Smooth muscle cell (in vitro differentiated cells): ENCODE measurements around the gene TBCCD1. TPM values are rescaled to one million over a fixed set of nuclear protein-coding genes. Genes with fewer than 3 reads are reported as not detected.
"Not testable (repeated sequence)": the region's sequence is repeated elsewhere in the genome, so short reads cannot be mapped to it uniquely, and the experiment has no call there.

Source experiments
- DNase-seq: peaks from one replicate; lab custom pipeline; 2025; ENCODE audit not compliant: unreplicated experiment; lab: John Stamatoyannopoulos, UW
- H2AFZ ChIP-seq: fragments of 200-600 bp; sonication (generic); 2 replicates; pipeline ENCODE4 v1.6.0; 2016; ENCODE audit warnings: antibody characterized with exemption, low read depth, mild to moderate bottlenecking
- H3F3A ChIP-seq: fragments of 200-600 bp; sonication (generic); 2 replicates; pipeline ENCODE4 v1.6.0; 2017; ENCODE audit warnings: antibody characterized with exemption, low read depth
- H3K27ac ChIP-seq: fragments of 200-600 bp; sonication (generic); 2 replicates; pipeline ENCODE4 v1.5.1; 2016; ENCODE audit warnings: low read depth, mild to moderate bottlenecking
- H3K27me3 ChIP-seq: fragments of 200-600 bp; sonication (generic); 2 replicates; pipeline ENCODE4 v1.6.1; 2016; ENCODE audit warnings: low read depth, mild to moderate bottlenecking
- H3K36me3 ChIP-seq: fragments of 200-600 bp; sonication (generic); 2 replicates; pipeline ENCODE4 v1.5.1; 2016; ENCODE audit warnings: low read depth
- H3K4me1 ChIP-seq: fragments of 200-600 bp; sonication (generic); 2 replicates; pipeline ENCODE4 v1.5.1; 2016; ENCODE audit warnings: low read depth
- H3K4me2 ChIP-seq: fragments of 200-600 bp; sonication (generic); 2 replicates; pipeline ENCODE4 v1.6.0; 2016; ENCODE audit warnings: mild to moderate bottlenecking
- H3K4me3 ChIP-seq: fragments of 200-600 bp; sonication (generic); 2 replicates; pipeline ENCODE4 v1.5.1; 2016; ENCODE audit warnings: mild to moderate bottlenecking
- H3K79me2 ChIP-seq: fragments of 200-600 bp; sonication (generic); 2 replicates; pipeline ENCODE4 v1.6.0; 2016; ENCODE audit warnings: low read depth, mild to moderate bottlenecking
- H3K9ac ChIP-seq: fragments of 200-600 bp; sonication (generic); 2 replicates; pipeline ENCODE4 v1.6.0; 2016; ENCODE audit warnings: low read depth
- H3K9me3 ChIP-seq: fragments of 200-600 bp; sonication (generic); replicated peaks from 2 replicates; pipeline ENCODE4 v1.5.1; 2016; ENCODE audit warnings: low read depth
- H4K20me1 ChIP-seq: fragments of 200-600 bp; sonication (generic); 2 replicates; pipeline ENCODE4 v1.6.0; 2016; ENCODE audit warnings: low read depth
- WGBS: methylation state at CpG from one replicate; pipeline ENCODE4 v1.1.7; 2016; ENCODE audit warnings: low lambda C conversion rate; 5-methylcytosine and 5-hydroxymethylcytosine counted together
- polyA plus RNA-seq: library from polyadenylated mRNA; unstranded; fragments of >200 nt; fragmentation: Nextera tagmentation; extraction: Ambion mirVana; gene quantifications from 2 replicates; pipeline ENCODE4 v1.2.1, GENCODE V29; 2016
- total RNA-seq: library from RNA; depleted of rRNA; stranded (reverse); fragments of >200 nt; gene quantifications from 2 replicates; pipeline ENCODE4 v1.2.3, GENCODE V29; 2014
- TF ChIP-seq, protein P1 (sequence below): fragments of 200-600 bp; sonication (generic); IDR thresholded peaks from 2 replicates; pipeline ENCODE4 v1.5.1; 2017; ENCODE audit warnings: borderline replicate concordance, mild to moderate bottlenecking, antibody characterized with exemption; ENCODE audit not compliant: insufficient read depth, poor library complexity, severe bottlenecking

TBCCD1 gene
- total and polyA plus RNA-seq, 2 experiments from 2014 or later, result 12.2 to 19.5 TPM

DNA sequence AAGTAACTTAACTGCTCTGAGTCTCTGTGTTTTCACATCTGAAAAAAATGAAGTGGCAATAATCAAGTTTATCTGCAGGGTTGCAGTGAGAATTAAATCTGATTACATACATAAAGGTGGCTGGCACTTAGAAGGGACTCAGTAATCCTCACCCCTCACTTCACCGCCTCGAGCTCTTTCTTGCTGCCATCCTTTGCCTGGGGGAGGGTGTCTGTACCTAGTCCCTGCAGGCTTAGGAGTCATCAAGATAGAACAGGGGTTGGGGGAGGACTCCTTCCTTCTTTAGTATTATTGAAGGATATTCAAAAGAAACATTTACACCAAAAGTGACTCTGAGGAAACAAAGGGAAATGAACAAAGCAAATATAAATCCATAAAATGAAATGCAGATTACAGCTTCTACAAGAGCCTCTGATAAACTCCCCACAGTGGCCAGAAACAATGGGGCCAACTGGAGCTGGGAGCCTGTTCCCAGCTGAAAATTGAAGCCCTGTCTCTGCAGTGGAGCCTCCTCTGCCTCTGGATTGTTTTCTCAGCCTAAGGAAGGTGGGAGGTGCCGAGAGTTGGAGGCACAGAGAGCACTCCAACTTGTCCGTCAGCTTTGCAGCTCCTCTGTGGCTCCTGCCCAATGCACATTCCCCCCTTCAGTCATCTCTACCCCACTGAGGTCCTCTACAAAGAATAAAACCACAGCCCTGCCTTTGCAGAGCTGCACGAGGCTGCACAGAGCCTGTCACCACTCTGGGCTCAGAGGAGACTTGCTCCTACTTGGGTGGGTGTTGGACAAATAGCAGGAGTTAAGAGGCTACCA, 64.8 kb downstream of the TBCCD1 start:
- Histone ChIP-seq H3K9me3 (no peaks in the 10 kb centered on the region), H3K27me3 (peaks cover 3% of the 10 kb centered on the region), H3K79me2 (no peaks in the 10 kb centered on the region), H3K9ac (no peak overlapping the region), H3K27ac (no peak overlapping the region), H3K36me3 (no peaks in the 10 kb centered on the region), H3K4me3 (no peak overlapping the region), H2AFZ (no peak overlapping the region), H3K4me1 (peaks cover 9% of the 10 kb centered on the region), H3F3A (no peaks in the 10 kb centered on the region), H3K4me2 (peak overlapping the region; percentile 14), H4K20me1 (no peaks in the 10 kb centered on the region)
- DNase-seq, result no peak
- 43% methylated on average over 5 of the region's 5 CpGs for WGBS
- TF ChIP-seq, protein P1, sequence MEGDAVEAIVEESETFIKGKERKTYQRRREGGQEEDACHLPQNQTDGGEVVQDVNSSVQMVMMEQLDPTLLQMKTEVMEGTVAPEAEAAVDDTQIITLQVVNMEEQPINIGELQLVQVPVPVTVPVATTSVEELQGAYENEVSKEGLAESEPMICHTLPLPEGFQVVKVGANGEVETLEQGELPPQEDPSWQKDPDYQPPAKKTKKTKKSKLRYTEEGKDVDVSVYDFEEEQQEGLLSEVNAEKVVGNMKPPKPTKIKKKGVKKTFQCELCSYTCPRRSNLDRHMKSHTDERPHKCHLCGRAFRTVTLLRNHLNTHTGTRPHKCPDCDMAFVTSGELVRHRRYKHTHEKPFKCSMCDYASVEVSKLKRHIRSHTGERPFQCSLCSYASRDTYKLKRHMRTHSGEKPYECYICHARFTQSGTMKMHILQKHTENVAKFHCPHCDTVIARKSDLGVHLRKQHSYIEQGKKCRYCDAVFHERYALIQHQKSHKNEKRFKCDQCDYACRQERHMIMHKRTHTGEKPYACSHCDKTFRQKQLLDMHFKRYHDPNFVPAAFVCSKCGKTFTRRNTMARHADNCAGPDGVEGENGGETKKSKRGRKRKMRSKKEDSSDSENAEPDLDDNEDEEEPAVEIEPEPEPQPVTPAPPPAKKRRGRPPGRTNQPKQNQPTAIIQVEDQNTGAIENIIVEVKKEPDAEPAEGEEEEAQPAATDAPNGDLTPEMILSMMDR, result no peak

DNA sequence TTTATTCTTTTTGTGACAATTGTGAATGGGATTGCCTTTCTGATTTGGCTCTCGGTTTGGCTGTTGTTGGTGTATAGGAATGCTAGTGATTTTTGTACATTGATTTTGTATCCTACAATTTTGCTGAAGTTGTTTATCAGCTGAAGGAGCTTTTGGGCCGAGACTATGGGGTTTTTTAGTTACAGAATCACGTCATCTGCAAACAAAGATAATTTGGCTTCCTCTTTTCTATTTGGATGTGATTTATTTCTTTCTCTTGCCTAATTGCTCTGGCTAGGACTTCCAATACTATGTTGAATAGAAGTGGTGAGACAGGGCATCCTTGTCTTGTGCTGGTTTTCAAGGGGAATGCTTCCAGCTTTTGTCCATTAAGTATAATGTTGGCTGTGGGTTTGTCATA, 67.2 kb downstream of the TBCCD1 start:
- H3K9me3 ChIP-seq, H3K4me2 ChIP-seq, H4K20me1 ChIP-seq, H3K27me3 ChIP-seq, H3K4me1 ChIP-seq, H3K27ac ChIP-seq, H3K4me3 ChIP-seq, H3K36me3 ChIP-seq, DNase-seq, H3K9ac ChIP-seq, H2AFZ ChIP-seq, H3F3A ChIP-seq, H3K79me2 ChIP-seq: not testable (repeated sequence)
- WGBS, result 82% methylated on average over 3 of the region's 3 CpGs

DNA sequence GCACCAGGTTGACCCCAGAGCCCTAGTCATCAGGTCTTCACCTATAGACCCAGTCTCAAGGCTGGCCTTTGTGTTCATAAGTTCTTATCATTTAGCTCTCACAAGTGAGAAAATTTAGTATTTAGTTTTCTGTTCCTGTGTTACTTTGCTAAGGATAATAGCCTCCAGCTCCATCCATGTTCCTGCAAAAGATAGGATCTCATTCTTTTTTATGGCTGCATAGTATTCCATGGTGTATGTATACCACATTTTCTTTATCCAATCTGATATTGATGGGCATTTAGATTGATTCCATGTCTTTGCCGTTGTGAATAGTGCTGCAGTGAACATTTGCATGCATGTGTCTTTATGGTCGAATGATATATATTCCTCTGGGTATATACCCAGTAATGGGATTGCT, 69.1 kb downstream of the TBCCD1 start:
- H3K4me2 ChIP-seq, H3K27me3 ChIP-seq, DNase-seq, H4K20me1 ChIP-seq, H3K4me1 ChIP-seq, H3K79me2 ChIP-seq, H3K27ac ChIP-seq, H2AFZ ChIP-seq, H3K36me3 ChIP-seq, H3K9ac ChIP-seq, H3K9me3 ChIP-seq, H3K4me3 ChIP-seq, H3F3A ChIP-seq: not testable (repeated sequence)
- 90% methylated on average over 2 of the region's 2 CpGs for WGBS

DNA sequence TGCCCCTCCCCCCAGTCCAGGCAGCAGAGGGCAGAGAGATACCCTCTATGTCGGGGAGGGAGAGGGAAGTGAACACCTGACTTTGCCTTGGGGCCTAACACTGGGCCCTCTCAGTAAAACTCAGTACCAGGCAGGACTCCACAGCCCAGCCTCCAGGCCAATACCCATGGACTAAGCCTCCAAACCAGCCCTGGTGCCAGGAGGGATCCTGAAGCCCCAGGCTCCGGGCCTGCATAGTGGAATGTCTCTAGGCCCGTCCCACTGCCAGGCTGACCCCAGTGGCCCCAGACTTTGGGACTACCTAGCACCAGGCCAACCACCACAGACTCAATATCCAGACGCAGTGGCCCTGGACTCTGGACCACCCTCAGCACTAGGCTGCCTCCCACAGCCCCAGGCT, 69.5 kb downstream of the TBCCD1 start:
- Histone ChIP-seq H4K20me1 (no peaks in the 10 kb centered on the region), H3K4me2 (no peak overlapping the region), H3K4me1 (peaks cover 6% of the 10 kb centered on the region), H3K79me2 (no peaks in the 10 kb centered on the region), H3K27me3 (no peaks in the 10 kb centered on the region), H3F3A (no peaks in the 10 kb centered on the region), H3K4me3 (no peak overlapping the region), H3K9ac (no peak overlapping the region), H3K27ac (no peak overlapping the region), H3K36me3 (no peaks in the 10 kb centered on the region), H2AFZ (no peak overlapping the region), H3K9me3 (no peaks in the 10 kb centered on the region)
- 96% methylated on average over 4 of the region's 4 CpGs for WGBS
- no peak for DNase-seq
- TF ChIP-seq, protein P1, result no peak
